Effector memory CD8-positive, alpha-beta T cell (primary cell): ENCODE measurements around the gene AFM.

Experiments
- ATAC-seq: fragments of 150-1000 bp; cut with Tn5 transposase; replicated peaks from 2 replicates; pipeline ENCODE4 v1.10.0; 2021; ENCODE audit warnings: mild to moderate bottlenecking, moderate library complexity
- DNase-seq, 3 experiments: peaks; one replicate each; pipeline ENCODE4 v3.0.0; 2021
- H3K27ac Mint-ChIP-seq, 2 donors: one replicate each; pipeline ENCODE4 v1.8.0; 2022; ENCODE audit warnings: mild to moderate bottlenecking in 2 of 2, mixed read lengths in 2 of 2, moderate library complexity in 2 of 2
- H3K27me3 Mint-ChIP-seq, 2 donors: one replicate each; pipeline ENCODE4 v1.8.0; 2022; ENCODE audit warnings: mixed read lengths in 2 of 2
- H3K36me3 Mint-ChIP-seq: one replicate; pipeline ENCODE4 v1.8.0; 2022; ENCODE audit warnings: mild to moderate bottlenecking, moderate library complexity, mixed read lengths; ENCODE audit not compliant: insufficient read depth
- H3K4me1 Mint-ChIP-seq, 2 donors: one replicate each; pipeline ENCODE4 v1.8.0; 2022; ENCODE audit warnings: low read depth in 2 of 2, mixed read lengths in 2 of 2
- H3K4me3 Mint-ChIP-seq, 2 donors: one replicate each; pipeline ENCODE4 v1.8.0; 2022; ENCODE audit warnings: mild to moderate bottlenecking in 2 of 2, mixed read lengths in 2 of 2, moderate library complexity in 2 of 2
- H3K9me3 Mint-ChIP-seq, 2 donors: one replicate each; pipeline ENCODE4 v1.8.0; 2022; ENCODE audit warnings: mixed read lengths in 2 of 2

Gene AFM

GRCh38 chr4:73501664-73502265 is 20.2 kb downstream of the AFM start:
- H3K4me3 Mint-ChIP-seq = no peak overlapping the region
- no peak for ATAC-seq
- H3K9me3 Mint-ChIP-seq = no peaks in the 10 kb centered on the region
- no peak for DNase-seq
- no peak overlapping the region for H3K27ac Mint-ChIP-seq
- no peaks in the 10 kb centered on the region for H3K36me3 Mint-ChIP-seq
- H3K27me3 Mint-ChIP-seq = no peaks in the 10 kb centered on the region
- no peaks in the 10 kb centered on the region for H3K4me1 Mint-ChIP-seq

- H3K27ac Mint-ChIP-seq = no peak overlapping the region
- no peak overlapping the region for H3K4me3 Mint-ChIP-seq
- H3K36me3 Mint-ChIP-seq = no peaks in the 10 kb centered on the region
- no peaks in the 10 kb centered on the region for H3K27me3 Mint-ChIP-seq
- no peaks in the 10 kb centered on the region for H3K9me3 Mint-ChIP-seq
- no peaks in the 10 kb centered on the region for H3K4me1 Mint-ChIP-seq
- ATAC-seq (no peak), DNase-seq (no peak)
These were observed 24.0 kb downstream of the AFM start for GRCh38 chr4:73505567-73505966.

GRCh38 chr4:73507541-73507940 is 26.0 kb downstream of the AFM start:
- no peak overlapping the region for H3K27ac Mint-ChIP-seq
- H3K36me3 Mint-ChIP-seq = no peaks in the 10 kb centered on the region
- no peaks in the 10 kb centered on the region for H3K9me3 Mint-ChIP-seq
- H3K27me3 Mint-ChIP-seq = no peaks in the 10 kb centered on the region
- no peak overlapping the region for H3K4me3 Mint-ChIP-seq
- no peaks in the 10 kb centered on the region for H3K4me1 Mint-ChIP-seq
- DNase-seq (no peak), ATAC-seq (no peak)

- DNase-seq (no peak), ATAC-seq (no peak)
- Mint-ChIP-seq H3K4me1 (no peaks in the 10 kb centered on the region), H3K27ac (no peak overlapping the region), H3K27me3 (no peaks in the 10 kb centered on the region), H3K36me3 (no peaks in the 10 kb centered on the region), H3K9me3 (no peaks in the 10 kb centered on the region), H3K4me3 (no peak overlapping the region)
These were observed 27.1 kb downstream of the AFM start for GRCh38 chr4:73508651-73509050.

- Mint-ChIP-seq H3K4me1 (no peaks in the 10 kb centered on the region), H3K27me3 (no peaks in the 10 kb centered on the region), H3K36me3 (no peaks in the 10 kb centered on the region), H3K4me3 (no peak overlapping the region), H3K27ac (no peak overlapping the region), H3K9me3 (peaks cover 0 to 7% of the 10 kb centered on the region in 2 donors)
- ATAC-seq = no peak
- no peak for DNase-seq
These were observed 36.8 kb downstream of the AFM start for GRCh38 chr4:73518340-73518739.

- peaks cover 0 to 7% of the 10 kb centered on the region in 2 donors for H3K9me3 Mint-ChIP-seq
- H3K27me3 Mint-ChIP-seq = no peaks in the 10 kb centered on the region
- no peak overlapping the region for H3K27ac Mint-ChIP-seq
- DNase-seq (no peak), ATAC-seq (no peak)
- H3K4me3 Mint-ChIP-seq = no peak overlapping the region
- H3K36me3 Mint-ChIP-seq = no peaks in the 10 kb centered on the region
- no peaks in the 10 kb centered on the region for H3K4me1 Mint-ChIP-seq
These were observed 39.3 kb downstream of the AFM start for GRCh38 chr4:73520821-73521220.

- H3K27me3 Mint-ChIP-seq = no peaks in the 10 kb centered on the region
- H3K36me3 Mint-ChIP-seq = no peaks in the 10 kb centered on the region
- ATAC-seq = no peak
- no peak overlapping the region for H3K4me3 Mint-ChIP-seq
- H3K9me3 Mint-ChIP-seq = no peaks in the 10 kb centered on the region
- no peak overlapping the region for H3K27ac Mint-ChIP-seq
- DNase-seq = no peak
- H3K4me1 Mint-ChIP-seq = no peaks in the 10 kb centered on the region
These were observed 41.6 kb downstream of the AFM start for GRCh38 chr4:73523126-73523525.

GRCh38 chr4:73525611-73526010 is 44.1 kb downstream of the AFM start:
- no peaks in the 10 kb centered on the region for H3K9me3 Mint-ChIP-seq
- ATAC-seq (no peak), DNase-seq (no peak)
- H3K4me3 Mint-ChIP-seq = no peak overlapping the region
- H3K4me1 Mint-ChIP-seq = no peaks in the 10 kb centered on the region
- H3K36me3 Mint-ChIP-seq = no peaks in the 10 kb centered on the region
- no peaks in the 10 kb centered on the region for H3K27me3 Mint-ChIP-seq
- no peak overlapping the region for H3K27ac Mint-ChIP-seq

- H3K4me3 Mint-ChIP-seq = no peak overlapping the region
- H3K36me3 Mint-ChIP-seq = no peaks in the 10 kb centered on the region
- DNase-seq (no peak), ATAC-seq (no peak)
- H3K27ac Mint-ChIP-seq = no peak overlapping the region
- H3K4me1 Mint-ChIP-seq = no peaks in the 10 kb centered on the region
- H3K27me3 Mint-ChIP-seq = no peaks in the 10 kb centered on the region
- H3K9me3 Mint-ChIP-seq = no peaks in the 10 kb centered on the region
These were observed 45.7 kb downstream of the AFM start for GRCh38 chr4:73527196-73527595.

- H3K4me3 Mint-ChIP-seq = no peak overlapping the region
- DNase-seq = no peak
- no peak overlapping the region for H3K27ac Mint-ChIP-seq
- no peaks in the 10 kb centered on the region for H3K36me3 Mint-ChIP-seq
- H3K9me3 Mint-ChIP-seq = no peaks in the 10 kb centered on the region
- H3K4me1 Mint-ChIP-seq = no peaks in the 10 kb centered on the region
- no peaks in the 10 kb centered on the region for H3K27me3 Mint-ChIP-seq
- no peak for ATAC-seq
These were observed 46.6 kb downstream of the AFM start for GRCh38 chr4:73528171-73528570.

GRCh38 chr4:73533515-73534422 is 52.2 kb downstream of the AFM start:
- no peaks in the 10 kb centered on the region for H3K9me3 Mint-ChIP-seq
- H3K4me1 Mint-ChIP-seq = no peaks in the 10 kb centered on the region
- H3K36me3 Mint-ChIP-seq = no peaks in the 10 kb centered on the region
- H3K27ac Mint-ChIP-seq = no peak overlapping the region
- no peak overlapping the region for H3K4me3 Mint-ChIP-seq
- no peak for ATAC-seq
- DNase-seq = no peak
- H3K27me3 Mint-ChIP-seq = no peaks in the 10 kb centered on the region

- H3K27me3 Mint-ChIP-seq = no peaks in the 10 kb centered on the region
- no peaks in the 10 kb centered on the region for H3K9me3 Mint-ChIP-seq
- H3K4me1 Mint-ChIP-seq = no peaks in the 10 kb centered on the region
- no peak for ATAC-seq
- no peak overlapping the region for H3K27ac Mint-ChIP-seq
- no peak overlapping the region for H3K4me3 Mint-ChIP-seq
- DNase-seq = no peak
- no peaks in the 10 kb centered on the region for H3K36me3 Mint-ChIP-seq
These were observed 56.6 kb downstream of the AFM start for GRCh38 chr4:73538162-73538561.

GRCh38 chr4:73539386-73539785 is 57.8 kb downstream of the AFM start:
- Mint-ChIP-seq H3K9me3 (no peaks in the 10 kb centered on the region), H3K36me3 (no peaks in the 10 kb centered on the region), H3K4me1 (no peaks in the 10 kb centered on the region), H3K27me3 (no peaks in the 10 kb centered on the region), H3K27ac (no peak overlapping the region), H3K4me3 (no peak overlapping the region)
- DNase-seq (no peak), ATAC-seq (no peak)

GRCh38 chr4:73540826-73541225 is 59.3 kb downstream of the AFM start:
- Mint-ChIP-seq H3K4me3 (no peak overlapping the region), H3K9me3 (peaks cover 0 to 2% of the 10 kb centered on the region in 2 donors), H3K4me1 (no peaks in the 10 kb centered on the region), H3K36me3 (no peaks in the 10 kb centered on the region), H3K27ac (no peak overlapping the region), H3K27me3 (no peaks in the 10 kb centered on the region)
- DNase-seq (no peak), ATAC-seq (no peak)
